ENCODE data around the gene COX6B2. TPM values are rescaled to one million over a fixed set of nuclear protein-coding genes. Genes with fewer than 3 reads are reported as not detected.

COX6B2 gene
- total RNA-seq, 4 donors from 2014 or later: 4.0 to 58.7 (median 21.0) TPM

- WGBS, 2 donors (ENCODE audit: low coverage in 1 of 2): 76 to 93% methylated on average over 3 to 38 of the region's 38 CpGs
- TF ChIP-seq EP300 (IDR thresholded peaks at IDR 0.05; ENCODE audit: low read depth) (no peak), POLR2A (IDR thresholded peaks at IDR 0.05) (no peak), POLR2AphosphoS5 (IDR thresholded peaks at IDR 0.05) (no peak), CTCF (IDR thresholded peaks at IDR 0.05) (no peak)
- Histone ChIP-seq H3K36me3 (no peaks in the 10 kb centered on the region), H3K27ac (no peak overlapping the region), H3K27me3 (peaks cover 5% of the 10 kb centered on the region), H3K9me3 (no peaks in the 10 kb centered on the region), H3K4me3 (no peak overlapping the region), H3K4me1 (no peaks in the 10 kb centered on the region)
- intact Hi-C loops (cut with DNase I; ENCODE audit: low total_unique reads) (no loop called here), in situ Hi-C loops (cut with MboI; ENCODE audit: low pct_ligation_motif_present in 1 of 4, low pct_unique_long_range_greater_than_20kb in 1 of 4, low sequenced_read_pairs in 3 of 4) (no loop called here)
- DNase-seq: no peak
Observed at GRCh38 chr19:55362174-55362989, 7.9 kb upstream of the COX6B2 start.

GRCh38 chr19:55360902-55361301 lies 6.4 kb upstream of the COX6B2 start:
- in situ Hi-C loops (cut with MboI; ENCODE audit: low pct_ligation_motif_present in 1 of 4, low pct_unique_long_range_greater_than_20kb in 1 of 4, low sequenced_read_pairs in 3 of 4) (no loop called here), intact Hi-C loops (cut with DNase I; ENCODE audit: low total_unique reads) (no loop called here)
- no peak overlapping the region for H3K27ac ChIP-seq
- H3K27me3 ChIP-seq: peaks cover 14% of the 10 kb centered on the region
- DNase-seq: no peak
- no peaks in the 10 kb centered on the region for H3K36me3 ChIP-seq
- 85% methylated on average over 16 of the region's 16 CpGs; no CpG with 5 or more reads in 1 of the 2 donors for WGBS, 2 donors (ENCODE audit: low coverage in 1 of 2)
- H3K4me1 ChIP-seq: no peaks in the 10 kb centered on the region
- H3K9me3 ChIP-seq: no peaks in the 10 kb centered on the region
- TF ChIP-seq CTCF (IDR thresholded peaks at IDR 0.05) (no peak), POLR2AphosphoS5 (IDR thresholded peaks at IDR 0.05) (no peak), EP300 (IDR thresholded peaks at IDR 0.05; ENCODE audit: low read depth) (no peak), POLR2A (IDR thresholded peaks at IDR 0.05) (no peak)
- H3K4me3 ChIP-seq: no peak overlapping the region

GRCh38 chr19:55358943-55359908 lies 4.7 kb upstream of the COX6B2 start:
- no peaks in the 10 kb centered on the region for H3K9me3 ChIP-seq
- in situ Hi-C loops (cut with MboI; ENCODE audit: low pct_ligation_motif_present in 1 of 4, low pct_unique_long_range_greater_than_20kb in 1 of 4, low sequenced_read_pairs in 3 of 4): no loop called here
- 77 to 79% methylated on average over 7 to 32 of the region's 32 CpGs for WGBS, 2 donors (ENCODE audit: low coverage in 1 of 2)

More at GRCh38 chr19:55358943-55359908, 4.7 kb upstream of the COX6B2 start:
- DNase-seq: no peak
- Histone ChIP-seq H3K27ac (no peak overlapping the region), H3K36me3 (no peaks in the 10 kb centered on the region), H3K27me3 (peaks cover 31% of the 10 kb centered on the region), H3K4me3 (no peak overlapping the region), H3K4me1 (peaks cover 6 to 11% (median 6%) of the 10 kb centered on the region in 4 donors)
- TF ChIP-seq EP300 (IDR thresholded peaks at IDR 0.05; ENCODE audit: low read depth) (no peak), POLR2A (IDR thresholded peaks at IDR 0.05) (no peak), POLR2AphosphoS5 (IDR thresholded peaks at IDR 0.05) (no peak), CTCF (IDR thresholded peaks at IDR 0.05) (no peak)
- intact Hi-C loops (cut with DNase I; ENCODE audit: low total_unique reads): no loop called here
